HG03432 (cell line): ENCODE measurements around the gene CLIC3.

Experiments used
- ATAC-seq: cut with Tn5 transposase; IDR thresholded peaks from one replicate; pipeline ENCODE4 v1.9.1; 2021; ENCODE audit warnings: mild to moderate bottlenecking, moderate library complexity; ENCODE audit not compliant: unreplicated experiment

The CLIC3 gene

GRCh38 chr9:136969774-136970173 lies 26.6 kb downstream of the CLIC3 start:
- no peak for ATAC-seq

DNA sequence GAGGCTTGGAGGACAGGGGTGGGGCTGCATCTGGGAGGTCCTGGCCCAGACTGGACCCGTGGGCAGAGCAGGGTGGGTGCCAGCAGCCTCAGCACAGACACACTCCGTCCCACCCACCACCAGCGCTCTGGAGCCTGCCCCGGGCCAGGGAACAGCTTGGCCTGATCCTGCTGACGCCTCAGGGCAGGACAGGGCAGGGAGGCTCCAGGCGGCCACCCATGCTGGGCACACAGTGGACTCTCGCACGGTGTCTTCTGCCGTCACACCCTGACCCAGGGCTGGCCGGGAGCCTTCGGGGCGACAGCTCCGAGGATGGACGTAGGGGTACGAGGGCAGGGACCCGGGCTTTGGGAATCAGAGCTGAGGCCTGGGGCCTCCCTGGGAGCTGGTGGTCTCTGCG lies 27.2 kb downstream of the CLIC3 start:
- no peak for ATAC-seq

GRCh38 chr9:136968333-136969127 lies 27.8 kb downstream of the CLIC3 start:
- ATAC-seq: no peak

DNA sequence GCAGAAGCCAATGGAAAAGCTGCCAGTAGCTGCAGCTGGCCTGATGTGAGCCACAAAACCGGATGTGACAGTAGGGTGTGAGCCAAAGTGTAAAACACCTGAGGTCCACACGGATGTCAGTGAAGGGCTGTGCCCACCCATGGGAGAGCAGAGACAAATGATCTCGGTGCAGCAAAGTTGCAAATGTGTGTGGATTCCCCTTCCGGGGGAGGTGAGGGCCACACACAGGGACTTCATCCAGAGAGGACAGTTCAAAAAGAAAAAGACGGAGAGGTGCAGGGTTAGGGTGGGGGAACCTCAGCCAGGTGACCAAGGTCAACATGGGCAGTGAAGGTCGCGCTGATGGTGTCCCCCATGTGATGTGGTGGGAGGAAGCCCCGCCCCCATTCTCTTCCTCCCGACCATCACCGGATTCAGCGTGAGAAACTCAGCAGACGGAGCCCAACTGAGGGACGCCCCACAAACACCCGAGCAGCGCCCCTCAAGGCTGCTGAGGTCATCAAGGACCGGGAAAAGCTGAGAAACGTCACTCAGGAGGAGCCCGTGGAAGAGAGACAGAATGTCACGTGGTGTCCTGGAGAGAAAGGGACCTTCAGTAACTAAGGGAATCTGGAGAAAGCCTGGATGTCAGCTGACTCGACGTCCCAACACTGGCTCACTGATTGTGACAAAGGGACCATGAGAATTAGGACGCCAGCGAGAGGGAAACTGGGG lies 30.4 kb downstream of the CLIC3 start:
- no peak for ATAC-seq

- ATAC-seq: no peak
Measured at GRCh38 chr9:136964833-136965422, 31.4 kb downstream of the CLIC3 start.

- ATAC-seq: no peak
Measured at GRCh38 chr9:136964171-136964689, 32.1 kb downstream of the CLIC3 start.

DNA sequence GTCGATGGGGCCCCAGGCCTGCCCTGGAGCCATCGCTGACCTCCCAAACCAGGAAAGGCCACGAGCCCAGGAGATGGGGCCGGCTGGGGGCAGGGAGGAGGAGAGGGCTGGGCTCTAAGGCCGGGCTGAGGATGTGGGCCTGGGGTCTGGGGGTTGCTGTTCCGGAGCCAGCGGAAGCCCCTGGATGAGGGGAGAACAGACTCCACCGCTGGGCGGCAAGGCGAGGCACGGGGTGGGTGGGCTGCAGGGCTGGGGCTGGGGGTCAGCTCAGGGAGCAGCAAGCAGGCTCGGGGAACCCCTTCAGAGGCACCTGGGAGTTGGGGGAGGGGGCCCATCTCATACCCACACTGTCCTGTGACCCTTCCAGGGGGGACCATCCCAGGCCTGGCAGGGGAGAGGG lies 32.6 kb downstream of the CLIC3 start:
- ATAC-seq: no peak

DNA sequence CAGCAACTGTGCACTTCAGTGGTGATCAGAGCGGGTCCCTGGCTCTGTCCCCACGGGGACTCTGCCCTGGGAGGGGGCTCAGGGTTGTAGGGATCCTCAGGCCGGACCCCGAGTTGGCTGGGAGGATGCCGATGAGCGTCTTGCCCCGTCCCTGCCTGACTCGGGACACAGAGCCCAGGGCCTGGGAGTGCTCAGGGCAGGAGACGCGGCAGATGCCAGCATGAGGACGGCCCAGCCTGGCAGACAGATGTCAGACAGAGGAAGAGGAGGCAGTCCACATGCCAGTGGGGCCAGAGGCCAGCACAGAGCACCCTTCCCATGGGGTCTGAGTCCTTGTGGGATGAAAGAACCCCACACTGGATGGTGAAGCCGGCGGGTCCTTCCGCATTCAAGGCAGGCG lies 33.0 kb downstream of the CLIC3 start:
- no peak for ATAC-seq

DNA sequence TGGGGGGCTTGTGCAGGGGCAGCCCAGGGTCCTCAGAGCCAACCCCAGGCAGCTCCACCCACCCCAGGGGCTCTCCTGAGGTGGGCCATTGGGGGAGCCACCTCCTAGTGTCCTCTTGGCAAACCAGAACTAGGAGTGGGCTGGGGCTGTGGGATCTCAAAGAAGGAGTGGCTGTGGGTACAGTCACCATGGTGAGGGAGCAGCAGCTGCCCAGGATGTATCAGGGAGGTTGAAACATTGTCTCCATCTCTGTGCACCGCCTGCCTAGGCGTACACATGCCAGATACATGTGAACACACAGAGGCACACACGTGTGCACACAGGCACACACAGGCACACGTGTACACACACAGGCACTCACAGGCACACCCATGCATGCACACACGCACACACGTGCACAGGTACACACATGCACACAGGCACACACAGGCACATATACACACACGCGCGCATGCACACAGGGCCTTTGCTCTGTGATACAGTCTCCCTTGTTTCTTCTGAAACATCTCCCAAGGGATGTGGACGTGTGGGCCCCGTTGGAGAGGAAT lies 33.6 kb downstream of the CLIC3 start:
- no peak for ATAC-seq

DNA sequence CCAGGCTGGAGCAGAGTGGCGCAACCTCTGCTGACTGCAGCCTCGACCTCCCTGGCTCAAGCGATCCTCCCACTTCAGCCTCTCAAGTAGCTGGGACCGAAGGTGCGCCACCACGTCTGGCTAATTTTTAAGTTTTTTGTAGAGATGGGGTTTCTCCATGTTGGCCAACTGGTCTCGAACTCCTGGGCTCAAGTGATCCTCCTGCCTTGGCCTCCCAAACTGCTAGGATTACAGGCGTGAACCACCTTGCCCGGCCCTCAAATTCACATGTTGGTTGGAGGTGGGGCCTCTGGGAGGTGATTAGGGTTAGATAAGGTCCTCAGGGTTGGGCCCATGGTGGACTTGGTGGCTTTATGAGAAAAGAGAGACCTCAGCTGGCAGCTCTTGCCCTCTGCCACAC lies 34.2 kb downstream of the CLIC3 start:
- no peak for ATAC-seq

GRCh38 chr9:136961279-136962065 lies 34.9 kb downstream of the CLIC3 start:
- no peak for ATAC-seq

GRCh38 chr9:136960938-136961275 lies 35.5 kb downstream of the CLIC3 start:
- ATAC-seq: no peak

- ATAC-seq: no peak
Measured at GRCh38 chr9:136960212-136960937, 36.0 kb downstream of the CLIC3 start.

DNA sequence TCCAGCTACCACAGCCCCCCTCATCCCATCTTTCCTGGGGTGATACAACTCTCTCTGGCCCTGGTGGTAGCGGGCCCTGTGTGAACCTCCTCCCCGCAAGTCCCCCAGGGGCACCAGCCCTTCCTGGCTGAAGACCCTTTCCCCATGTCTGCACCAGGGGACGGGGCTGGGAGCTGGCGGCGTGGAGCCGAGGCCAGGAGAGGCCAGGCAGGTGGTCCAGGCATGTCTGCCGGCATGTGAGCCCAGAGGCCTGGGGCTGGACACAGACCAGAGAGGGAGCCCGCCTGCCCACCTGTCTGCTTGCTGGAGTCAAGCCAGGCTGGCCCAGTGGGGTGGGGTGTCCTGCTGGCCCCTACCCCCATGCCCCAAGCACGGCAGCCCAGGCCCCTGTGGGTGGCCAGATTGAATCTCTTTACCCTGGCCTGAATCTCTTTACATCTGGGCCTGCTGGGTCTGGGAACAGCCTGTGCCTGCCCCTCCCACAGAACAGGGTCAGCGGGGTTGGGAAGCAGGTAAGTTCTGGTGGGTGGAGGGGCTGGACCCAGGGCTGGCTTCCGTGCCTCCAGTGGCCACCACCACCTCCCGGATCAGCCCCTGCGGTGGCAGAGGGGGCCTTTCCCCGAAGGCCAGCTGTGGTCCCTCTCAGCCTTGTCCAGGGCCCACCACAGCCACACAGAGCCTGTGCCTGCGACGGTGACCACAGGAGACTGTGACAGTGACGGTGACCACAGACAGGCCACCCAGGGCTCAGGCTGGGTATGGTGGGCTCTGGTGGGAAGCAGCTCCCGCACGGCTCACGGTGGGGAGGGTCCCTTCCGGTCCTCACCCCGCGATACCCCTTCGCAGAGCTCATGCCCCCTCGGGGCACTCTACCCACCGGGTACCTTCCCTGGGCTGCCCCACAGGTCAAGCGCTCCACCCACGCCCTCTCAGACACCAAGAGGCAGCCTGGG lies 37.2 kb downstream of the CLIC3 start:
- no peak for ATAC-seq

GRCh38 chr9:136958473-136958872 lies 37.9 kb downstream of the CLIC3 start:
- ATAC-seq: no peak

DNA sequence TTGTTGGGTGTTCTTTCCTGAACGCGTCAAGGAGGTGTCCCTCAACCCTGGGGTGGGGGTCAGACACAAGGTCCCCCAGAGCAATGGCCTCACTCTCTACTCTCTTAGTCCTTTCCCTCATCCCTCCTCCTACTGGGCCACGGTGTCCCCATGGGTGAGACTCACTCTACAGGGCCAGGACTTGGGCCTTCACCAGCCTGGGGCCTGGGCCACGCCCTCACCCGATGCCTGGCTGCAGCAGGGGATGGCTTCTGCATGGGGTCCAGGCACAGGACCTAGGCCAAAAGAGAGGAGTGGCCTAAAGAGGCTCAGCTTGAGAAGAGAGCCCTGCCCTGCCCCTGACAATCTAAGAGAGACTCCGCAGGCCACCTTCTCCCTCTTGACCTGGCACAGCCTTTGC lies 38.5 kb downstream of the CLIC3 start:
- no peak for ATAC-seq

- ATAC-seq: no peak
Measured at GRCh38 chr9:136957461-136957860, 38.9 kb downstream of the CLIC3 start.

DNA sequence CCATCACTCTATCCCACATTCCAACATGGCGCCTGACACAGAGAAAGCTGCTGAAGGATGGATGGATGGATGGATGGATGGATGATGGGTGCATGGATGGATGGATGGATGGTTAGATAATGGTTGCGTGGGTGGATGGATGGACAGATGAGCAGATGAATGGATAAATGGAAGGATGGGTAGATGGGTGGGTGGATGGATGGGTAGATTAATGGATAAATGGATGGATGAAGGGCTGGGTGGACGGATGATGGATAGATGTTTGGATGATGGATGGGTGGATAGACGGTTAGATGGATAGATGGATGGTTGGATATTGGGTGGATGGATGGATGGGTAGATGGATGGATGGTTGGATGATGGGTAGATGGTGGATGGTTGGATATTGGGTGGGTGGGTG lies 39.8 kb downstream of the CLIC3 start:
- ATAC-seq: no peak

GRCh38 chr9:136955943-136956335 lies 40.4 kb downstream of the CLIC3 start:
- ATAC-seq: no peak
